SIG-M5 treated with dmso at 0.1 percent for 504 hours (cell line): ENCODE measurements around the gene MYH10.

Source experiments
- DNase-seq: peaks from one replicate; lab custom pipeline; 2025; ENCODE audit not compliant: unreplicated experiment; lab: John Stamatoyannopoulos, UW

Gene MYH10

DNA sequence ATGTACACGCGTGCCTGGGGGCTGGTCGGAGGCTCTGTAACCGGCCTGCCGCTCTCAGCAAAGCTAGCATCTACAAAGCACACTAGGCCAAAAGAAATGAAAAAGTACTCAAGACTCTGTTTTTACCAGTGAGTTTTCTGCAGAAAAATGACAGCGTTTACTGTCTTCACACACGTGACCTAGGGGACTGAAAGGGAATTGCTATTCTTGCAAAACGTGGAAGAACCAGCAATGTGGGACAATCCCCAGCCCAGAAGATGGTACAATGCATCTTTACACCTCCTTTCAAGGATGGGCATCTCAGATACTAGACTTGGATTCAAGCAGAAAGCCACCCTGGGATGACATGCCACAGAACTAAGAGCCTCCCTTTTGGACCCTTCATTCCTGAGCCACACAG, 153.4 kb downstream of the MYH10 start:
- no peak for DNase-seq

GRCh38 chr17:8476741-8477140, 153.8 kb downstream of the MYH10 start:
- no peak for DNase-seq

GRCh38 chr17:8475781-8476180, 154.7 kb downstream of the MYH10 start:
- DNase-seq: no peak

DNA sequence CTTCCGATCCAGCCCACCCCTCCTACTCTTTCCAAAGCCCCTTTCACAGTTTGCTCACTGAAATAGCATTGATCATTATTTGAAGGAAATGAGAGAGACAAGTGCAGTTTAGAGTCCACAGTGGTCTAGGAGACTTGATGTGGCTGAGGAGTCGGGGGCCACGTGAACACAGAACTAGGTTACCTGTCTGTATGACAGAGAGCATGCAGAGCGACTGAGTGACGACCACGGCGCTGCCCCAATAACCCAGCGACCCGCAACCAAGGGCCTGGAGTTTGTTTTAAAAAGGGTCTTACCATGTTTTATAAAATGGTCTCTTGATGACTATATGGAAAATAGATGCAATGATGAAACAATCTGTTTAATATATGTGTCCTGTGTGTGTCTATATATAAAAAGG, 155.3 kb downstream of the MYH10 start:
- no peak for DNase-seq

- no peak for DNase-seq
Observed at GRCh38 chr17:8474826-8475225, 155.7 kb downstream of the MYH10 start.

DNA sequence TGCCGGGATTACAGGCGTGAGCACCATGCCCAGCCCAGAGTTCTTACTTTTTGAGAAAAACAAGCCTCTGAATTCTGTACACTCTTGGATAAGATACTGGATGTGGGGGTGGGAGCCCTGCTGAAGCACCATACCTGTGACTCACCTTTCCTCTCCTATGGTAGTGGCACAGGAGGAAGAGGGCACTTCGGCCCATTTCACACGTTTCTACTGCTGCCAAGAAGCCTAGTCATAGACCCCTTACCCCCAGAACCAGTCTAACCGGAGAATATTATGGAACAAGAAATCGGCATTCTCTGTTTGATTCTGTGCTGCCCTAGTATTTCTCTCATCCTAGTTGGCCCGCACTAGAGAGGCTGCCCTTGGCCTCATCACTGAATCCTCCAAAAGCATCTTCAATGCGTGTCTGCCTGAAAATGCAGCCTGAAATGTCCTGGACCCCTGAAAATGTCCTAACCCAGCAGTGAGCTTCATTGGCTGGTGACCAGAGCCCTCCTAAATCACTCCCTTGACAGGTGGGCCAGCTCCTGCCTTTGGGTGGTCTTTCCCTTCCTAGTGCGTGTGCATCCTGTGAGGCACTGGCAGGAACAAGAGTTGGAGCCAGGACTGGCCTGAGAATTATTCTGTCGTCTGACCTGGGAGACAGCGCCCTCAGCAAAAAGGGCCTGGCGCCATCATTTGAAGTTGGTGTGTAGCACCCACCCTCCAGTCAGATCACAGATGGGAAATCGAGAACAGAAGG, 156.9 kb downstream of the MYH10 start:
- no peak for DNase-seq

GRCh38 chr17:8472663-8473062, 157.9 kb downstream of the MYH10 start:
- no peak for DNase-seq

- DNase-seq: no peak
Observed at GRCh38 chr17:8470447-8471047, 160.0 kb downstream of the MYH10 start.

GRCh38 chr17:8469964-8470363, 160.6 kb downstream of the MYH10 start:
- DNase-seq: no peak

GRCh38 chr17:8468980-8469379, 161.5 kb downstream of the MYH10 start:
- no peak for DNase-seq

DNA sequence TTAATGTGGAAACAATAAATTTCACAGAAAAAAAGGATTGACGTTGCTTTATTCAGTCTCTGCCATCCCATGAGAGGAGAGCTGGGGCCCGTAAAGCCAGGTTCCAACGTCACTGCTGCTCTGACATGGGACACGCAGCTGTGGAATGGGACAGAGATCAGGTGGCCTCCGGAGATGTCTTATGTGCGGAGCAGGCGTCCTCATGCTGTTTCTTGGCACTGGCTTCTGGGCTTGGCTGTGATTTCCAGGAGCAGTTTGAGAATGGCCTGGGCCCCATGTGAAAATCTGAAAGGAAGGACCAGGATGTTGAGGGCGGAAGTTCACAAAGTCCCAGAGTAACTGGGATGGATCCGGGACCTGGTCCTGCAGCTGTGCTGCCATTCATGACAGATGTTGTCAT, 162.4 kb downstream of the MYH10 start:
- no peak for DNase-seq

DNA sequence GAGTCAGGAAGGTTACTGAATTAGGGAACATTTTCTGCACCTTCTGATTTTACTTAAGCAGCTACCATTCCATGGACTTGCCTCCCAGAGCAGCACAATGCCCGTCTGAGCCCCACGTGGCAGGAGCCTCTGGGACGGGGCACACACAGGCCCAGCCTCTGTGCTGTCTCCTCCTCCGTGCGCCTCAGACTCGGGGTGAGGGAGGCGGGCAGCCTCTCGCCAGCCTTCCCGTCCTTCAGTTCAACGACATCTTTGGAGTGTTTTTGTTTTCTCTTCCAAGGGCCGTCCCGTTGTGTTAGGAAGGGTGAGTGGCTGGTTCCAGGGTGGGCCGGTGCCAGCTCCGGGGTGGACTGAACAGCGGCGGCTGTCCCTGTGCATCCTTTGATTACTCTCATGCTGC, 163.0 kb downstream of the MYH10 start:
- DNase-seq: no peak

- no peak for DNase-seq
Observed at GRCh38 chr17:8466873-8467272, 163.7 kb downstream of the MYH10 start.

DNA sequence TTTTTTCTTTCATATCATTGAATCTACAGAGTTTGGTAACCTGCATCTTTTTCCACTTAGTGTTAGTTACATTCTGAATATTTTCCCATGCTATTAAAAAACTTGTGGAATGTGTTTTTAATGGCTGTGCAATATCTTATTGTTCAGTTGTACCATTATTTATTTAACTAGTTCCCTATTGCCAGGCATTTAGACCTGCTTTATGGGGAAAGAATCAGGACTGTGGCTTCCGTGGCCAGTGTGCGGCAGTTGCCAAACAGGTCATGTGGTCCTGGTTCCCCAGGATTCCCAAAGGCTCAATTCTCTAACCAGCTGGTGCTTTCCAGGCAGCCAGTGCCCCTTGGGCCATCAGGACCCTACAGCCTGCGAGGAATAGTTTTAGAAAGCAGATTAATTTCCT, 164.1 kb downstream of the MYH10 start:
- no peak for DNase-seq

DNA sequence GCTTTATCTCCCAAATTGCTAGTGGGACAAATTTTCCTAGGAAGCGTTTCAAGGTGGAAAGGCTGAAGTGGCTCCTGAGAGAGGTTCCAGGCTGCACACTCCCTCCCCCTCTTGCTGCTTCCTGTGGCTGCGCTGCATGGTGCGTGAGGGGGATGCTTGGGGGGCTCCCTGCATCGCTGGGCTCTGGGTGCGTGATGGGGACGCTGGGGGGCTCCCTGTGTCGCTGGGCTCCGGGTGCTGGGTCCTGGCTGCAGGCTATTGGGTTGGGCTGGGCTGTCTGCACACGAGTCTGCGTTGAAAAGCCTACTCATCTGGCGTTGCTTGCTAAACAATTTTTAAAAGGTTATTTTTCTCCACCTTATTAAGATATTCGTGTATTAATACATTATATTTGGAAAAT, 164.8 kb downstream of the MYH10 start:
- DNase-seq: no peak

DNA sequence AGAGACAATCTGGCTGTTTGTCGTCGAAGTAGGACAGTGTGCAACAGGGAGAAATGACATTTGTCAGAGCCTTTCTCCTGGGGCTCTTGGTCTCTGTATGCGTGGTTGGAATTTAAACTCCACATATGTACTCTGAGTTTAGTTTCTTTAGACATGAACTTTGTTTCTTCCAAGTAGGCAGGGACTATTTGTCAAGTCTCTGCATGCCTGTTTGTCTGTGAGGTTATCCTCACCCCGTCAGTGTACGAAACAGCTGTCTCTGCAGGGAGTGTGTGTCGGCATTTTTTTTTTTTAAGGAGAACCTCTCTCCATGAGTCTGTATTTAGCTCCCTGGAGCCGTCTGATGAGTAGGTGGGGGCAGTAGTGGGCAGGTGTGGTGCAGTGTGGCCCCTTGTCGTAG, 165.2 kb downstream of the MYH10 start:
- no peak for DNase-seq

DNA sequence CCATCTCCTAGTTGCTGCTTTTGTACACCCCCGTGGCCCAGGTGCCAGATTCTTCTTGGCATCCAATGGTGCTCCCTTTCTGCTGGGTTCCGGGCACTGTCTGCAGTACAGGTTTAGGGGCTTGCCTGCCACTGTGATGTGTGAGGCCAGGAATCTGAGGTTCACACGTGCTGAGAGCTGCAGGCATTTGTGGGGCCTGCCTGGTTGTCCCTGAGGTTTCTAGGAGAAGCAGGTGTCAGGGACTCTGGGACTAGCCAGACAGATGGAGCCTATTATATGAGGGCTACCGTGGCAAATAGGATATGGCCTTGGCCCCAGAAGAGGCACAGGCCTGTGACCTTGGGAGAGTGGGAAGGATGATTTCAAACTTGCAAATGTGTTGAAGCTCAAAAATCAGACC, 165.6 kb downstream of the MYH10 start:
- DNase-seq: no peak

DNA sequence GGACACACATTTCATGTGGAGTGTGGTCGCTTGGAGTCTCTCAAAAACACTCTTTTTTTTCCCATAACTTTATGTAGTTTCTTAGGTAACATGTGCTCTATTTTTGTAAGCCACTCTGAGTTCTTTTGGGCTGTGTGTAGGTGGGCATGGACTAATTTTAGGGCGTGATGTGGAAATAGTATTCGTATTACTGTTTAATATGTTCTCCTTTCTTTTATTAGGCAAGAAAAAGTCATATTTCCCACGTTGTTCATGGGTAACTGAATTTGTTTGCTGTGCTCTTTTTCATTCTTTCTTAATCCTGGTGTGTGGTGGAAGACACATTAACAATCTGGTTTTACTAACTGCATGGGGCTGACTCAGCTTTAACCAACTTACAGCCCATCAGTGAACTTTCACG, 167.4 kb downstream of the MYH10 start:
- no peak for DNase-seq

DNA sequence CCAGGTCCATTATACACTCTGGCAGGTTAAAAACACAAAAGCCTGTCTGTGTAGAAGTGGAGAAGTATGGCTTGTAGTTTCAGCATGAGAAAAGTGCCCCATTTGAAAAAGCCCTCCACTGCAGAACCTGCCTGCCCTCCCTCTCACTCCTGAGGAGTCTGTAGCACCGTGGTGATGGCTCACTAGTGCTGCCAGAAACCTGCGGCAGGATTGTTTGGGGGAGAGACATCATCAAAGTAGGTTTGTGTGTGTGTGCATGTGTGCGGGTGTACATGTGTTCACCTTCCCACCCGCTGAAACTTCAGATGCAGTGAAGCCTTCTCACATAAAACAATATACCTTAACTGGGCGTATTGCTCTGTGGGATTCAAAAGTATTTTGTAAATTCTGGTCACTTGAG, 168.0 kb downstream of the MYH10 start:
- DNase-seq: no peak

- DNase-seq: no peak
Observed at GRCh38 chr17:8459831-8460230, 170.7 kb downstream of the MYH10 start.

DNA sequence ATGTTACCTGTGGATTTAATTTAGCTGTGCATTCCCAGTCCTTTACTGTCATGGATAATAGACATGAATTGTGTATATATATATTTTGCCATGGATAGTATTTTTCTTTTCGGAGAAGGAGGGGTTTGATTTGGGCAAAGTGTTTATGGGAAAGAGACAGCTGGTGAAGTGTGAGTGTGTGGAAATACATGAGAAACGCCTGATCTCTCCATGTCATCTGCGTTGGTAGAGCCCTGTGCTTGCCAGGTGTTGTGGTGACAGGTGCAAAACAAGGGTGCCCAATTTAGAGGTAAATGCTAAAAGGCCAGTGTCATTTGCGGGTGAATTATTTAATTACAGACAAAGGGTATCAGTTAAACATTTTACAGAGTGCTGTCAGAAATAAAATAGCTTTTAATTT, 171.4 kb downstream of the MYH10 start:
- DNase-seq: no peak

DNA sequence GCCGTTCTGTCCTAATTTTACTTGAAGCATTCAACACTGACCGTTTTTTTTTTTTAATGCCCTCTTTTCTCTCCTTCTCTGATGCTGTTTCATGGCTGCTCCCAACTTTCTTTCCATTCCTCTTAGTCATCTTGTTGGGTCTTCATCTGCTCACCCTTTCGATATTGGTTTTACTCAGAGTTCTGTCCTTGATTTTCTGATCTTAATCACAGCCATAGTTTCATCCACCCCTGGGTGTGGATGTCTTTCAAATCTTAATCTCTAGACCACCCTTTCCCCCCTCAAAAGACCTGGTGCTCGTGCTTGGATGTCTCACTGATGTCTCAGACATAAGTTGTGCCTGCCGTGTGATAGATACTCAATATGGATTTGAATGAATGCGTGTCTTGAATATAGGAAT, 172.4 kb downstream of the MYH10 start:
- no peak for DNase-seq

GRCh38 chr17:8455665-8456209, 174.8 kb downstream of the MYH10 start:
- peak; percentile 12 for DNase-seq
